Suppressor macrophage treated with lipopolysaccharide for 1 hour (primary cell): ENCODE data around the gene PUDP.
A peak's percentile ranks its signal among the peaks of the same experiment; 100 is the strongest.
"Not testable (repeated sequence)": the region's sequence is repeated elsewhere in the genome, so short reads cannot be mapped to it uniquely, and the experiment has no call there.

Experiments used
- DNase-seq, 3 donors: peaks; one replicate each; pipeline ENCODE4 v3.0.0-alpha.2; 2020 to 2022

The PUDP gene

GRCh38 chrX:7147978-7148854, at the start of gene PUDP:
PUDP (minus strand) TSS chrX:7148153; CDS start chrX:7148113, 40 bp downstream.
- DNase-seq: peak; percentile 87 to 94 (median 91)

- no peak for DNase-seq
These were observed 46.7 kb upstream of the PUDP start for GRCh38 chrX:7194606-7195005.

- DNase-seq: no peak
These were observed 44.9 kb upstream of the PUDP start for GRCh38 chrX:7192871-7193270.

GRCh38 chrX:7191681-7192110, 43.7 kb upstream of the PUDP start:
- no peak for DNase-seq

GRCh38 chrX:7190157-7190556, 42.2 kb upstream of the PUDP start:
- DNase-seq: no peak

- no peak for DNase-seq
These were observed 40.7 kb upstream of the PUDP start for GRCh38 chrX:7188672-7189071.

- DNase-seq: no peak
These were observed 36.9 kb upstream of the PUDP start for GRCh38 chrX:7184816-7185215.

GRCh38 chrX:7179446-7179845, 31.5 kb upstream of the PUDP start:
- DNase-seq: no peak

GRCh38 chrX:7178859-7179258, 30.9 kb upstream of the PUDP start:
- DNase-seq: not testable (repeated sequence)

GRCh38 chrX:7170898-7171297, 22.9 kb upstream of the PUDP start:
- DNase-seq: peak; percentile 29 to 44 (median 31)

- DNase-seq: no peak
These were observed 21.7 kb upstream of the PUDP start for GRCh38 chrX:7169627-7170026.

GRCh38 chrX:7168371-7168770, 20.4 kb upstream of the PUDP start:
- no peak for DNase-seq

- peak in 1 of 3 donors; percentile 2 for DNase-seq
These were observed 16.2 kb upstream of the PUDP start for GRCh38 chrX:7164174-7164573.

- no peak for DNase-seq
These were observed 15.3 kb upstream of the PUDP start for GRCh38 chrX:7163146-7163677.

- DNase-seq: no peak
These were observed 11.4 kb upstream of the PUDP start for GRCh38 chrX:7159149-7159861.

GRCh38 chrX:7158468-7158990, 10.6 kb upstream of the PUDP start:
- DNase-seq: no peak

- no peak for DNase-seq
These were observed 8.9 kb upstream of the PUDP start for GRCh38 chrX:7156879-7157278.

GRCh38 chrX:7155163-7155562, 7.2 kb upstream of the PUDP start:
- no peak for DNase-seq

- DNase-seq: no peak
These were observed 6.2 kb upstream of the PUDP start for GRCh38 chrX:7154041-7154597.

- no peak for DNase-seq
These were observed 5.3 kb upstream of the PUDP start for GRCh38 chrX:7153231-7153630.

GRCh38 chrX:7149411-7149810, 1.5 kb upstream of the PUDP start:
- no peak for DNase-seq

GRCh38 chrX:7147413-7147977, 458 bp downstream of the PUDP start, which contains the start of gene STS:
STS (plus strand) TSS chrX:7147712; CDS start chrX:7253200, 105,488 bp downstream.
- DNase-seq: peak in 1 of 3 donors; percentile 3
